ENCODE data around the gene AP3M1.
A peak's percentile ranks its signal among the peaks of the same experiment; 100 is the strongest.
"Not testable (repeated sequence)": the region's sequence is repeated elsewhere in the genome, so short reads cannot be mapped to it uniquely, and the experiment has no call there.

Gene AP3M1, protein sequence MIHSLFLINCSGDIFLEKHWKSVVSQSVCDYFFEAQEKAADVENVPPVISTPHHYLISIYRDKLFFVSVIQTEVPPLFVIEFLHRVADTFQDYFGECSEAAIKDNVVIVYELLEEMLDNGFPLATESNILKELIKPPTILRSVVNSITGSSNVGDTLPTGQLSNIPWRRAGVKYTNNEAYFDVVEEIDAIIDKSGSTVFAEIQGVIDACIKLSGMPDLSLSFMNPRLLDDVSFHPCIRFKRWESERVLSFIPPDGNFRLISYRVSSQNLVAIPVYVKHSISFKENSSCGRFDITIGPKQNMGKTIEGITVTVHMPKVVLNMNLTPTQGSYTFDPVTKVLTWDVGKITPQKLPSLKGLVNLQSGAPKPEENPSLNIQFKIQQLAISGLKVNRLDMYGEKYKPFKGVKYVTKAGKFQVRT

DNA sequence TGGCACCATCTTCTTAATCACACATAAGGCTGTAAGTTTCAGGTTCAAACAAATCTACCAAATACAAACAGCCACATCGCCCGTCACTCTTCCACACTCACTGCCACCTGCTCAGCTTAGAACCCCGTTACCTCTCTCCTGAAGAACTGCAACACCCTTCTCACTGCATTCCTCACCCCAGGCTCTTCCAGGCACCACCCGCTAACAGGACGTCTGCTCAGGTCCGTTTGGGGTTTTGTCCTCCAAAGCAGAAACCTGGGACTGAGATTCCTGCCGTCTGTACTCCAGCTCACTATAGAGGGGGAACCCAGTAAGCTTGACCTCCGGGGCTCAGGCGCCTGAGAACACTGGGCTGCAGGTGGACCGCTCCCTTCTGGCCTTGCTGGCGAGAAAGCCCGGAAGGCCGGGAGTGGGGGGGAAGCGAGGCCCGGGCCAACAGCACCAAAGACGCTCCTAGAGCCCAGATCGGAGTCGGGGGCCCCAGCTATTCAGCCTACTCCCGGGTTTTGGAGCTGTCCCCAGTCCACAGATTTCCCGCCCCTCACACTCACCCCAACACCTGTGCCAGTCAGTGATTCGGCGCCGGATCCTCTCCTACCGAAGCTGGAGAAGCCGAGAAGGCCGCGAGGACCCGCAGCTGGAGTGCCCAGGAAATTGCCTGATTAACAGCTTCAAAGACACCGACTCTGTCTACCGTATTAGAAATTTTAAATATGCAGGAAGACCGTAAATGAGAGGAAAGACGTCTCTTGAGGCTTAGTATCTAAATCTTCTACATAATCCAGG, at the start of gene AP3M1:
Gene AP3M1, minus strand, starts transcription at position 625 of the 786 bp plus-strand sequence. CDS start 12,449 bp downstream, outside the sequence.
- Histone ChIP-seq H3K9me3 (ENCODE audit: control insufficient read depth in 5 of 5, low read length in 5 of 5) (no peaks in the 10 kb centered on the region), H3K36me3 (ENCODE audit: control insufficient read depth in 5 of 5, insufficient read depth in 5 of 5, low read length in 5 of 5) (peaks cover 0 to 5% (median 4%) of the 10 kb centered on the region in 5 donors), H3K4me3 (ENCODE audit: low read depth in 1 of 5, low read length in 5 of 5) (peak within 1 kb of the TSS; percentile 91 to 100 (median 99)), H3K9ac (ENCODE audit: low read length in 5 of 5) (peak within 1 kb of the TSS; percentile 90 to 98 (median 95)), H3K4me1 (ENCODE audit: control insufficient read depth in 5 of 5, insufficient read depth in 5 of 5, low read length in 5 of 5) (peaks cover 1 to 43% (median 36%) of the 10 kb centered on the region in 5 donors), H3K27me3 (ENCODE audit: control insufficient read depth in 5 of 5, insufficient read depth in 4 of 5, low read length in 5 of 5) (no peaks in the 10 kb centered on the region), H3K27ac (ENCODE audit: low read depth, low read length) (peak within 1 kb of the TSS; percentile 94)

DNA sequence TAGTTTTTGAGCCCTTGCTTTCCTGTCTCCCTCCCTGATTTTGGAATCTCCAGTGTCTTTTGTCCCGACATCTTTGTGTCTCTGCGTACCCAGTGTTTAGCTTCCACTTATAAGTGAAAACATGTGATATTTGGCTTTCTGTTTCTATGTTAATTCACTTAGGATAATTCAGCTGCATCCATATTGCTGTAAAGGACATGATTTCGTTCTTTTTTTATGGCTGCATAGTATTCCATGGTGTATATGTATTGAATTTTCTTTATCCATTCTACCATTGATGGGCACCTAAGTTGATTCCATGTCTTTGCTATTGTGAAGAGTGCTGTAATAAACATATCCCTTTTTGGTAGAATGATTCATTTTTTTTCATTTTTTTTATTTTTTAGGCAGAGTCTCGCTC, 48.7 kb upstream of the AP3M1 start:
- Histone ChIP-seq H3K9me3 (ENCODE audit: control insufficient read depth in 5 of 5, low read length in 5 of 5) (no peaks in the 10 kb centered on the region), H3K4me1 (ENCODE audit: control insufficient read depth in 5 of 5, insufficient read depth in 5 of 5, low read length in 5 of 5) (peaks cover 0 to 13% (median 8%) of the 10 kb centered on the region in 5 donors), H3K36me3 (ENCODE audit: control insufficient read depth in 5 of 5, insufficient read depth in 5 of 5, low read length in 5 of 5) (peaks cover 0 to 15% (median 4%) of the 10 kb centered on the region in 5 donors)

DNA sequence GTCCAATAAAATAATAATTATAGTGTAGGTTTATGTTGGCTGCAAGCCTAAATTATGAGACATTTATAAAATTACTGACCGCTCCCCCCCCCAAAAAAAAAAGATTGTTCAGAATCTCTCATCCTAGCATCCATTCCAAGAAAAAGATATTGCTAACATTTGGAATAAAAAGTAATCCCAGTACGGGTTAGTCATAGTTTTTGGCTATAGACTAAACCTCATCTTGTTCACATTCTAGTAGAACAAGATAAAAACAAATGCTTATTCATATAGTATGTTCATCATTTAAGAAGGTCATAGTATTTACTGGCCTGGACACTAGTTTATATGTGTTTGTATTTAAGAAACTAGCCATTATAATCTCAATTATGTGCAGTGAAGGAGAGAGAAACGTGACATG, 44.4 kb upstream of the AP3M1 start:
- H3K9me3 ChIP-seq (ENCODE audit: control insufficient read depth in 5 of 5, low read length in 5 of 5), result no peaks in the 10 kb centered on the region
- H3K27ac ChIP-seq (ENCODE audit: low read depth, low read length), result no peak overlapping the region
- no peaks in the 10 kb centered on the region for H3K27me3 ChIP-seq (ENCODE audit: control insufficient read depth in 5 of 5, insufficient read depth in 4 of 5, low read length in 5 of 5)
- no peaks in the 10 kb centered on the region for H3K36me3 ChIP-seq (ENCODE audit: control insufficient read depth in 5 of 5, insufficient read depth in 5 of 5, low read length in 5 of 5)
- H3K9ac ChIP-seq (ENCODE audit: low read length in 5 of 5), result no peak overlapping the region
- H3K4me3 ChIP-seq (ENCODE audit: low read depth in 1 of 5, low read length in 5 of 5), result no peak overlapping the region
- peaks cover 3 to 26% (median 22%) of the 10 kb centered on the region in 5 donors for H3K4me1 ChIP-seq (ENCODE audit: control insufficient read depth in 5 of 5, insufficient read depth in 5 of 5, low read length in 5 of 5)

More for the DNA sequence above, 48.7 kb upstream of the AP3M1 start:
- H3K4me3 ChIP-seq (ENCODE audit: low read depth in 1 of 5, low read length in 5 of 5), result no peak overlapping the region
- no peak overlapping the region for H3K9ac ChIP-seq (ENCODE audit: low read length in 5 of 5)
- no peaks in the 10 kb centered on the region for H3K27me3 ChIP-seq (ENCODE audit: control insufficient read depth in 5 of 5, insufficient read depth in 4 of 5, low read length in 5 of 5)
- no peak overlapping the region for H3K27ac ChIP-seq (ENCODE audit: low read depth, low read length)

DNA sequence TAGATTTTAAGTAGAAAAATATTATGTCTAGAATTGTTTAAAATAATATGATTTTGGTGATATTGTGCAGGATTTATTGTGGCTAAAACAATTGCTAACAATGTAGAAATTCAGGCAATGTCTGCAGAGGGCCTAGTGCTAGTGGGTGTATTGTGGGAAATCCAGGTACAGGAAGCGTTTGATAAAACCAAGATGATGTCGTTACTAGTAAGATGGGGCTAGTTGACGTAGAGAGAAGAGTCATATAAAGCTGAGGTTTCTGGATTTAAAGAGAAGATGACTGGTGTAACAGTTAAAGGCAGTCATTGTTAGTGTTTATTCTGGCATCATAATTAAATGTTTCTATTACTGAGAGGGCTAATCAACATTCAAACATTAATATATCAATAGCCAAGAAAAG, 43.9 kb upstream of the AP3M1 start:
- no peaks in the 10 kb centered on the region for H3K9me3 ChIP-seq (ENCODE audit: control insufficient read depth in 5 of 5, low read length in 5 of 5)
- H3K9ac ChIP-seq (ENCODE audit: low read length in 5 of 5), result no peak overlapping the region
- no peak overlapping the region for H3K27ac ChIP-seq (ENCODE audit: low read depth, low read length)
- no peaks in the 10 kb centered on the region for H3K36me3 ChIP-seq (ENCODE audit: control insufficient read depth in 5 of 5, insufficient read depth in 5 of 5, low read length in 5 of 5)
- peaks cover 3 to 30% (median 26%) of the 10 kb centered on the region in 5 donors for H3K4me1 ChIP-seq (ENCODE audit: control insufficient read depth in 5 of 5, insufficient read depth in 5 of 5, low read length in 5 of 5)
- no peaks in the 10 kb centered on the region for H3K27me3 ChIP-seq (ENCODE audit: control insufficient read depth in 5 of 5, insufficient read depth in 4 of 5, low read length in 5 of 5)
- H3K4me3 ChIP-seq (ENCODE audit: low read depth in 1 of 5, low read length in 5 of 5), result no peak overlapping the region

DNA sequence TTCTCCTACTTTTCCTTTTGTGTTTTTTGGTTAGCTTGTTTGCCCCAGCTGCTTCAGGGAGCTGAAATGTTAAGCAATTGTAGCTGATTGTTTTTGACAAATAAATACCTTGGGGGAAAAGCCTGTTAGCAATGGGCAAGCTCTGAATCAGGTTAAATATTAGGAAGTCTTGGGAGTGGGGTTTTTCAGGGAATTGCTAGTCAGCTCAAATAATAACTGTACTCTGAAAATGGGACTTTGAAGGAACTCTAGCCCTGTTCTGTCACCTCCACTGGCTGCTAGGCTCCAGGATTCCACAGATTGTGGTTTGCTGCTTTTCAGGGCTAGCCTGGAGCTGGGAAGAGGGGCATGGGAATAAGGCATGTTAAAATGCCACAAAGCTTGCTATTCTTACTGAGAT, 39.9 kb upstream of the AP3M1 start:
- peak overlapping the region in 2 of 5 donors; percentile 56 to 62 for H3K9ac ChIP-seq (ENCODE audit: low read length in 5 of 5)
- H3K27ac ChIP-seq (ENCODE audit: low read depth, low read length), result peak overlapping the region; percentile 94
- peak overlapping the region in 2 of 5 donors; percentile 16 to 53 for H3K4me3 ChIP-seq (ENCODE audit: low read depth in 1 of 5, low read length in 5 of 5)
- H3K9me3 ChIP-seq (ENCODE audit: control insufficient read depth in 5 of 5, low read length in 5 of 5), result no peaks in the 10 kb centered on the region
- H3K4me1 ChIP-seq (ENCODE audit: control insufficient read depth in 5 of 5, insufficient read depth in 5 of 5, low read length in 5 of 5), result peaks cover 3 to 34% (median 20%) of the 10 kb centered on the region in 5 donors
- no peaks in the 10 kb centered on the region for H3K27me3 ChIP-seq (ENCODE audit: control insufficient read depth in 5 of 5, insufficient read depth in 4 of 5, low read length in 5 of 5)
- H3K36me3 ChIP-seq (ENCODE audit: control insufficient read depth in 5 of 5, insufficient read depth in 5 of 5, low read length in 5 of 5), result no peaks in the 10 kb centered on the region

DNA sequence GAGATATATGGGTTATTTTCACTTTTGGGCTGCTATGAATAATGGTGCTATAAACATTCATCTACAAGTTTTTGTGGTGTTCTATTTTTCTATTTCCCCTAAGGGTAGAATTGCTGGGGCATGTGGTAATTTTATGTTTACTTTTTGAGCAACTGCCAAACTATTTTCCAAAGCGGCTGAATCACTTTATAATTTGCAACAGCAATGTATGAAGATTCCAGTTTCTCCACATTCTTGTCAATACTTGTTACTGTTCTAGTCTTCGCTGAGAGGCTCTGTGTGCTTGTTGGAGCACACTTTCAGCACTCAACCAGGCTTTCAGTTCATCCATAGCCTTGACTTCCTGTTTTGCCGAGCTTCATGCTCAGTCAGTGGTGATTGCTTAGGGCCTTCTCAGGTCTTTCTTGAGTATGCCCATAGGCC, 39.4 kb upstream of the AP3M1 start:
- H3K9me3 ChIP-seq (ENCODE audit: control insufficient read depth in 5 of 5, low read length in 5 of 5), result no peaks in the 10 kb centered on the region
- peaks cover 3 to 34% (median 18%) of the 10 kb centered on the region in 5 donors for H3K4me1 ChIP-seq (ENCODE audit: control insufficient read depth in 5 of 5, insufficient read depth in 5 of 5, low read length in 5 of 5)
- H3K27ac ChIP-seq (ENCODE audit: low read depth, low read length), result peak overlapping the region; percentile 94
- H3K36me3 ChIP-seq (ENCODE audit: control insufficient read depth in 5 of 5, insufficient read depth in 5 of 5, low read length in 5 of 5), result no peaks in the 10 kb centered on the region
- H3K27me3 ChIP-seq (ENCODE audit: control insufficient read depth in 5 of 5, insufficient read depth in 4 of 5, low read length in 5 of 5), result no peaks in the 10 kb centered on the region
- H3K4me3 ChIP-seq (ENCODE audit: low read depth in 1 of 5, low read length in 5 of 5), result peak overlapping the region in 3 of 5 donors; percentile 16 to 53 (median 37)
- H3K9ac ChIP-seq (ENCODE audit: low read length in 5 of 5), result peak overlapping the region in 1 of 5 donors; percentile 62

DNA sequence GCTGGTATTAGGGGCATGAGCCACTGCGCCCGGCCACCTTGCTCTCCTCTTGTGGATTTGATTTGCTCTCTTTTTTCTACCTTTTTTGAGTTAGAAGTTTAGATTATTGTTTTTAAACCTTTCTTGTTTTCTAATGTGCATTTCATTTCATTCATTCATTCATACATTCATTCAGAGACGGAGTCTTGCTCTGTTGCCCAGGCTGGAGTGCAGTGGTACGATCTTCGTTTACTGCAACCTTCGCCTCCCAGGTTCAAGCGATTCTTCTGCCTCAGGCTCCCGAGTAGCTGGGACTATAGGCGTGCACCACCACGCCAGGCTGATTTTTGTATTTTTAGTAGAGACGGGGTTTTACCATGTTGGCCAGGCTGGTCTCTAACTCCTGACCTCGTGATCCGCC, 38.0 kb upstream of the AP3M1 start:
- not testable (repeated sequence) for H3K9me3 ChIP-seq (ENCODE audit: control insufficient read depth in 5 of 5, low read length in 5 of 5); H3K4me3 ChIP-seq (ENCODE audit: low read depth in 1 of 5, low read length in 5 of 5); H3K9ac ChIP-seq (ENCODE audit: low read length in 5 of 5); H3K27me3 ChIP-seq (ENCODE audit: control insufficient read depth in 5 of 5, insufficient read depth in 4 of 5, low read length in 5 of 5); H3K36me3 ChIP-seq (ENCODE audit: control insufficient read depth in 5 of 5, insufficient read depth in 5 of 5, low read length in 5 of 5); H3K27ac ChIP-seq (ENCODE audit: low read depth, low read length)
- peaks cover 3 to 28% (median 18%) of the 10 kb centered on the region in 5 donors for H3K4me1 ChIP-seq (ENCODE audit: control insufficient read depth in 5 of 5, insufficient read depth in 5 of 5, low read length in 5 of 5)

DNA sequence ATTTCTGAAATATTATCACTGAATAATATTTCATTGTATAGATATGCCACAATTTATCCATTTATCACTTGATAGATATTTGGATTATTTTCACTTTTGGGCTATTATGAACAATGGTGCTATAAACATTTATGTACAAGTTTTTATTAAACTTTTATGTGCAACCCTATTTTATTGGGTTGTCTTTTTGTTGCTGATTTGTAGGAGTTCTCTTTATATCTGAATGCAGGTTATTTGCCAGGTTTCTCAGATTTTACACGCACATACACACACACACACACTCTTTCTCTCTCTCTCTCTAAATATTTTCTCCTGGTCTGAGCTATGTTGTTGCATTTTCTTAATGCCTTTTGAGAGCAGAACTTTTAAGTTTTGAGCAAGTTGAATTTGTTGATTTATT, 36.6 kb upstream of the AP3M1 start:
- Histone ChIP-seq H3K9me3 (ENCODE audit: control insufficient read depth in 5 of 5, low read length in 5 of 5) (no peaks in the 10 kb centered on the region), H3K27me3 (ENCODE audit: control insufficient read depth in 5 of 5, insufficient read depth in 4 of 5, low read length in 5 of 5) (no peaks in the 10 kb centered on the region), H3K4me1 (ENCODE audit: control insufficient read depth in 5 of 5, insufficient read depth in 5 of 5, low read length in 5 of 5) (peaks cover 3 to 28% (median 18%) of the 10 kb centered on the region in 5 donors), H3K36me3 (ENCODE audit: control insufficient read depth in 5 of 5, insufficient read depth in 5 of 5, low read length in 5 of 5) (no peaks in the 10 kb centered on the region), H3K27ac (ENCODE audit: low read depth, low read length) (peak overlapping the region; percentile 67), H3K4me3 (ENCODE audit: low read depth in 1 of 5, low read length in 5 of 5) (no peak overlapping the region), H3K9ac (ENCODE audit: low read length in 5 of 5) (peak overlapping the region in 1 of 5 donors; percentile 3)

DNA sequence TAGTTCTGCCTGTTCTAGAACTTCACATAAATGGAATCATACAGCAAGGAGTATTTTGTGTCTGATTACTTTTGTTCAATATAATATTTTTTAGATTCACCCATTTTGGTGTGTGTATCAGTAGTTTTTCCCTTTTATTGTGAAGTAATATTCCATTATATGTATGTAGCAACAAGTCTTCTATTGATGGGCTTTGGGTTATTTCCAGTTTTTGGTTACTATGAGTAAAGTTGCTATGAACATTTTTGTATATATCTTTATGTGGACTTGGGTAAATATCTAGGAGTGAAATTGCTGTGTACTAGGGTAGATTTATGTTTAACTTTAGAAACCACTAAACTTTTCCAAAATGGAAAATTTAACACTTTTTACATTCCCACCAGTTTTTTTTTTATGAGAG, 36.0 kb upstream of the AP3M1 start:
- no peak overlapping the region for H3K9ac ChIP-seq (ENCODE audit: low read length in 5 of 5)
- H3K27ac ChIP-seq (ENCODE audit: low read depth, low read length), result no peak overlapping the region
- no peaks in the 10 kb centered on the region for H3K36me3 ChIP-seq (ENCODE audit: control insufficient read depth in 5 of 5, insufficient read depth in 5 of 5, low read length in 5 of 5)
- H3K9me3 ChIP-seq (ENCODE audit: control insufficient read depth in 5 of 5, low read length in 5 of 5), result no peaks in the 10 kb centered on the region
- H3K27me3 ChIP-seq (ENCODE audit: control insufficient read depth in 5 of 5, insufficient read depth in 4 of 5, low read length in 5 of 5), result no peaks in the 10 kb centered on the region
- peaks cover 3 to 33% (median 20%) of the 10 kb centered on the region in 5 donors for H3K4me1 ChIP-seq (ENCODE audit: control insufficient read depth in 5 of 5, insufficient read depth in 5 of 5, low read length in 5 of 5)
- H3K4me3 ChIP-seq (ENCODE audit: low read depth in 1 of 5, low read length in 5 of 5), result no peak overlapping the region

Measured in subcutaneous abdominal adipose tissue (tissue), 5 donors.